K562 (cell line): ENCODE data around the gene ZC3H6. TPM values are rescaled to one million over a fixed set of nuclear protein-coding genes. Genes with fewer than 3 reads are reported as not detected.

ENCODE experiments used
- CUX1 ChIP-seq: fragments of 200-800 bp; sonication (Bioruptor generic); IDR thresholded peaks from 2 replicates; pipeline ENCODE4 v1.6.1; 2016; ENCODE audit warnings: missing genetic modification characterization, missing compliant biosample characterization
- DPF2 ChIP-seq: fragments of 450-650 bp; IDR thresholded peaks from 2 replicates; pipeline ENCODE4 v1.6.1; 2016
- ELK3 ChIP-seq: fragments of 450-650 bp; formaldehyde crosslinking; IDR thresholded peaks from 2 replicates; pipeline ENCODE4 v1.4.0; 2020; ENCODE audit warnings: mild to moderate bottlenecking
- MEF2A ChIP-seq: IDR thresholded peaks from 2 replicates; pipeline ENCODE4 v1.6.1; 2011; ENCODE audit warnings: low read depth, mild to moderate bottlenecking, low read length, moderate library complexity; ENCODE audit not compliant: control insufficient read depth
- NFE2 ChIP-seq: IDR thresholded peaks from 2 replicates; pipeline ENCODE4 v1.6.1; 2014; ENCODE audit warnings: antibody characterized with exemption, low read depth
- PRPF4 ChIP-seq: fragments of 200-400 bp; formaldehyde crosslinking; IDR thresholded peaks from one replicate; pipeline ENCODE4 v1.6.1; 2017; ENCODE audit warnings: low read length, low read depth, mild to moderate bottlenecking; ENCODE audit not compliant: insufficient read depth, poor library complexity, severe bottlenecking
- PTBP1 ChIP-seq: fragments of 200-400 bp; formaldehyde crosslinking; IDR thresholded peaks from 2 replicates; pipeline ENCODE4 v1.6.1; 2017; ENCODE audit warnings: low read depth, low read length
- SETDB1 ChIP-seq: IDR thresholded peaks from one replicate; pipeline ENCODE4 v1.6.1; 2012; ENCODE audit warnings: low read length, control low read depth, inconsistent platforms
- SMAD4 ChIP-seq: fragments of 250-450 bp; sonication (Bioruptor Pico); conservative IDR thresholded peaks from 2 replicates; pipeline ENCODE4 v1.8.0; 2021; ENCODE audit warnings: inconsistent platforms, mild to moderate bottlenecking, moderate library complexity
- SNRNP70 ChIP-seq: fragments of 200-400 bp; formaldehyde crosslinking; optimal IDR thresholded peaks from 2 replicates; pipeline ENCODE3; 2017; ENCODE audit warnings: low read depth, low read length
- SRSF1 ChIP-seq: fragments of 200-400 bp; formaldehyde crosslinking; IDR thresholded peaks from 2 replicates; pipeline ENCODE4 v1.6.1; 2017; ENCODE audit warnings: mild to moderate bottlenecking, low read depth, low read length, moderate library complexity
- TAF7 ChIP-seq: fragments of 450-650 bp; IDR thresholded peaks from 2 replicates; pipeline ENCODE4 v1.6.1; 2016; ENCODE audit warnings: missing genetic modification characterization, missing compliant biosample characterization
- ZNF232 ChIP-seq: sonication (generic); formaldehyde crosslinking; IDR thresholded peaks from 2 replicates; pipeline ENCODE4 v1.8.0; 2022; ENCODE audit warnings: mild to moderate bottlenecking, missing genetic modification reagents
- ZNF561 ChIP-seq: fragments of 450-650 bp; formaldehyde crosslinking; conservative IDR thresholded peaks from 2 replicates; pipeline ENCODE4 v1.4.0; 2020; ENCODE audit warnings: mild to moderate bottlenecking, moderate library complexity
- ZNF586 ChIP-seq: fragments of 450-650 bp; formaldehyde crosslinking; conservative IDR thresholded peaks from 2 replicates; pipeline ENCODE4 v1.4.0; 2020; ENCODE audit warnings: mild to moderate bottlenecking, moderate library complexity
- ZNF589 ChIP-seq: fragments of 200-800 bp; sonication (Bioruptor generic); IDR thresholded peaks from 2 replicates; pipeline ENCODE4 v1.6.1; 2016; ENCODE audit warnings: low read depth, missing genetic modification characterization, missing compliant biosample characterization
- polyA plus RNA-seq, 8 experiments: library from polyadenylated mRNA; depleted of rRNA in 4 of 8; stranded (reverse) in 5 of 8; unstranded in 3 of 8; fragments of >200 nt; fragmentation: Nextera tagmentation in 2 of 8; fragmentation: Illumina TruSeq in 1 of 8; extraction: Ambion mirVana in 2 of 8; extraction: Trizol in 1 of 8; gene quantifications; 2 replicates each; pipeline versions ENCODE4 v1.2.1 to v1.2.3, GENCODE V29; 2011 to 2014; ENCODE audit warnings: inconsistent platforms in 1 of 8, missing spikeins in 1 of 8
- total RNA-seq, 7 experiments: library from RNA; depleted of rRNA in 6 of 7; stranded (reverse); fragments of >200 nt in 6 of 7; fragmentation: Illumina TruSeq in 2 of 7; extraction: Trizol in 2 of 7; gene quantifications; 2 replicates each; pipeline versions ENCODE4 v1.2.1 to v1.2.3, GENCODE V29; 2011 to 2021; ENCODE audit warnings: low replicate concordance in 1 of 7
- TF ChIP-seq, protein P1 (sequence below): fragments of 450-650 bp; IDR thresholded peaks from 2 replicates; pipeline ENCODE4 v1.6.1; 2018; ENCODE audit not compliant: partially characterized antibody

The ZC3H6 gene
- total and polyA plus RNA-seq, 9 of the 15 experiments (the other 6 are each of a cell fraction or from before 2014, with no cell fraction given), result 0.45 to 1.9 (median 1.5) TPM

GRCh38 chr2:112254466-112255240 is 20.7 kb upstream of the ZC3H6 start, which contains the start of gene ZC3H8 (continued):
- TF ChIP-seq CUX1 (CRISPR knock-in tag) (no peak), ZNF586 (CRISPR knock-in tag) (no peak), ZNF561 (CRISPR knock-in tag) (no peak), SMAD4 (peak; percentile 83), SRSF1 (no peak), DPF2 (no peak), PRPF4 (no peak), NFE2 (0 out of 2 replicates have a peak, but pooled peaks have one; percentile 18), PTBP1 (no peak), TAF7 (tag) (peak; percentile 33; the same call in 1 of the 2 replicates), SNRNP70 (no peak), MEF2A (no peak), ZNF589 (CRISPR knock-in tag) (no peak), ELK3 (CRISPR knock-in tag) (no peak), ZNF232 (CRISPR knock-in tag) (no peak), SETDB1 (no peak)
- TF ChIP-seq, protein P1, sequence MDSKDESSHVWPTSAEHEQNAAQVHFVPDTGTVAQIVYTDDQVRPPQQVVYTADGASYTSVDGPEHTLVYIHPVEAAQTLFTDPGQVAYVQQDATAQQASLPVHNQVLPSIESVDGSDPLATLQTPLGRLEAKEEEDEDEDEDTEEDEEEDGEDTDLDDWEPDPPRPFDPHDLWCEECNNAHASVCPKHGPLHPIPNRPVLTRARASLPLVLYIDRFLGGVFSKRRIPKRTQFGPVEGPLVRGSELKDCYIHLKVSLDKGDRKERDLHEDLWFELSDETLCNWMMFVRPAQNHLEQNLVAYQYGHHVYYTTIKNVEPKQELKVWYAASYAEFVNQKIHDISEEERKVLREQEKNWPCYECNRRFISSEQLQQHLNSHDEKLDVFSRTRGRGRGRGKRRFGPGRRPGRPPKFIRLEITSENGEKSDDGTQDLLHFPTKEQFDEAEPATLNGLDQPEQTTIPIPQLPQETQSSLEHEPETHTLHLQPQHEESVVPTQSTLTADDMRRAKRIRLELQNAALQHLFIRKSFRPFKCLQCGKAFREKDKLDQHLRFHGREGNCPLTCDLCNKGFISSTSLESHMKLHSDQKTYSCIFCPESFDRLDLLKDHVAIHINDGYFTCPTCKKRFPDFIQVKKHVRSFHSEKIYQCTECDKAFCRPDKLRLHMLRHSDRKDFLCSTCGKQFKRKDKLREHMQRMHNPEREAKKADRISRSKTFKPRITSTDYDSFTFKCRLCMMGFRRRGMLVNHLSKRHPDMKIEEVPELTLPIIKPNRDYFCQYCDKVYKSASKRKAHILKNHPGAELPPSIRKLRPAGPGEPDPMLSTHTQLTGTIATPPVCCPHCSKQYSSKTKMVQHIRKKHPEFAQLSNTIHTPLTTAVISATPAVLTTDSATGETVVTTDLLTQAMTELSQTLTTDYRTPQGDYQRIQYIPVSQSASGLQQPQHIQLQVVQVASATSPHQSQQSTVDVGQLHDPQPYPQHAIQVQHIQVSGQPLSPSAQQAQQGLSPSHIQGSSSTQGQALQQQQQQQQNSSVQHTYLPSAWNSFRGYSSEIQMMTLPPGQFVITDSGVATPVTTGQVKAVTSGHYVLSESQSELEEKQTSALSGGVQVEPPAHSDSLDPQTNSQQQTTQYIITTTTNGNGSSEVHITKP, result no peak
